K562 (cell line): ENCODE results near the gene FUZ. TPM values are rescaled to one million over a fixed set of nuclear protein-coding genes. Genes with fewer than 3 reads are reported as not detected.

Source experiments
- EWSR1 ChIP-seq: fragments of 450-650 bp; IDR thresholded peaks from 2 replicates; pipeline ENCODE4 v1.6.1; 2018; ENCODE audit warnings: borderline replicate concordance, mild to moderate bottlenecking, low read depth, moderate library complexity; ENCODE audit not compliant: partially characterized antibody
- HDAC3 ChIP-seq: fragments of 450-650 bp; IDR thresholded peaks from 2 replicates; pipeline ENCODE4 v1.6.1; 2018; ENCODE audit warnings: borderline replicate concordance, mild to moderate bottlenecking, moderate library complexity; ENCODE audit not compliant: partially characterized antibody
- HSF4 ChIP-seq: fragments of 250-450 bp; sonication (Bioruptor Pico); IDR thresholded peaks from 2 replicates; pipeline ENCODE4 v2.1.2; 2022; ENCODE audit warnings: mild to moderate bottlenecking, moderate library complexity, borderline replicate concordance
- ILK ChIP-seq: fragments of 450-650 bp; IDR thresholded peaks from 2 replicates; pipeline ENCODE4 v1.6.1; 2016; ENCODE audit warnings: missing genetic modification characterization, low read depth, mild to moderate bottlenecking, missing compliant biosample characterization, moderate library complexity, borderline replicate concordance
- NFRKB ChIP-seq: fragments of 450-650 bp; IDR thresholded peaks from 2 replicates; pipeline ENCODE4 v1.6.1; 2016; ENCODE audit warnings: low read depth
- NR2C1 ChIP-seq, 2 experiments: fragments of 450-650 bp; IDR thresholded peaks; 2 replicates each; pipeline ENCODE4 v1.6.1; 2017; ENCODE audit warnings: mild to moderate bottlenecking in 2 of 2, antibody characterized with exemption in 1 of 2, inconsistent platforms in 1 of 2, missing compliant biosample characterization in 1 of 2, missing genetic modification characterization in 1 of 2
- NRF1 ChIP-seq, 2 experiments: fragments of 450-650 bp; IDR thresholded peaks in 1 of 2; conservative IDR thresholded peaks in 1 of 2; 2 replicates each; pipeline ENCODE4 v1.6.1; 2014; ENCODE audit warnings: mild to moderate bottlenecking in 2 of 2
- PRMT5 ChIP-seq: sonication (generic); formaldehyde crosslinking; IDR thresholded peaks from 2 replicates; pipeline ENCODE4 v1.5.0; 2020; ENCODE audit warnings: missing genetic modification reagents
- PTTG1 ChIP-seq: fragments of 450-650 bp; IDR thresholded peaks from 2 replicates; pipeline ENCODE4 v1.6.1; 2016; ENCODE audit warnings: low read depth, mild to moderate bottlenecking, missing genetic modification characterization, missing compliant biosample characterization
- SMAD4 ChIP-seq: fragments of 250-450 bp; sonication (Bioruptor Pico); conservative IDR thresholded peaks from 2 replicates; pipeline ENCODE4 v1.8.0; 2021; ENCODE audit warnings: inconsistent platforms, mild to moderate bottlenecking, moderate library complexity
- STAG1 ChIP-seq: sonication (generic); formaldehyde crosslinking; IDR thresholded peaks from 2 replicates; pipeline ENCODE4 v1.5.0; 2020; ENCODE audit warnings: missing genetic modification reagents, borderline replicate concordance
- TAL1 ChIP-seq: fragments of 450-650 bp; IDR thresholded peaks from 2 replicates; pipeline ENCODE4 v1.6.1; 2016; ENCODE audit warnings: mild to moderate bottlenecking
- ZNF165 ChIP-seq: fragments of 250-450 bp; sonication (Bioruptor Pico); IDR thresholded peaks from 2 replicates; pipeline ENCODE4 v1.4.0; 2020; ENCODE audit warnings: borderline replicate concordance
- ZNF24 ChIP-seq: fragments of 450-650 bp; IDR thresholded peaks from 2 replicates; pipeline ENCODE4 v1.6.1; 2016
- ZNF830 ChIP-seq: fragments of 250-450 bp; sonication (Bioruptor Pico); IDR thresholded peaks from 2 replicates; pipeline ENCODE4 v1.5.0; 2021; ENCODE audit warnings: mild to moderate bottlenecking
- polyA plus RNA-seq, 8 experiments: library from polyadenylated mRNA; depleted of rRNA in 4 of 8; stranded (reverse) in 5 of 8; unstranded in 3 of 8; fragments of >200 nt; fragmentation: Nextera tagmentation in 2 of 8; fragmentation: Illumina TruSeq in 1 of 8; extraction: Ambion mirVana in 2 of 8; extraction: Trizol in 1 of 8; gene quantifications; 2 replicates each; pipeline versions ENCODE4 v1.2.1 to v1.2.3, GENCODE V29; 2011 to 2014; ENCODE audit warnings: inconsistent platforms in 1 of 8, missing spikeins in 1 of 8
- total RNA-seq, 7 experiments: library from RNA; depleted of rRNA in 6 of 7; stranded (reverse); fragments of >200 nt in 6 of 7; fragmentation: Illumina TruSeq in 2 of 7; extraction: Trizol in 2 of 7; gene quantifications; 2 replicates each; pipeline versions ENCODE4 v1.2.1 to v1.2.3, GENCODE V29; 2011 to 2021; ENCODE audit warnings: low replicate concordance in 1 of 7
- TF ChIP-seq, protein P1 (sequence below): sonication (generic); formaldehyde crosslinking; IDR thresholded peaks from 2 replicates; pipeline ENCODE4 v1.9.0; 2022; ENCODE audit warnings: mild to moderate bottlenecking, missing genetic modification reagents
- TF ChIP-seq, protein P2 (sequence below), 2 experiments: fragments of 450-650 bp in 1 of 2; sonication (generic) in 1 of 2; formaldehyde crosslinking in 1 of 2; IDR thresholded peaks in 1 of 2; conservative IDR thresholded peaks in 1 of 2; 2 replicates each; pipeline versions ENCODE4 v1.6.1 to v1.8.1; 2016 to 2023; ENCODE audit warnings: mild to moderate bottlenecking in 2 of 2, moderate library complexity in 2 of 2, inconsistent platforms in 1 of 2, missing genetic modification reagents in 1 of 2
- TF ChIP-seq, protein P3 (sequence below): fragments of 250-450 bp; sonication (Bioruptor Pico); IDR thresholded peaks from 2 replicates; pipeline ENCODE4 v1.8.0; 2022; ENCODE audit warnings: inconsistent platforms, mild to moderate bottlenecking, moderate library complexity, borderline replicate concordance
- TF ChIP-seq, protein P4 (sequence below): sonication (generic); formaldehyde crosslinking; IDR thresholded peaks from 2 replicates; pipeline ENCODE4 v1.8.0; 2023; ENCODE audit warnings: mild to moderate bottlenecking, missing genetic modification reagents

The FUZ gene
- total and polyA plus RNA-seq, 9 of the 15 experiments (the other 6 are each of a cell fraction or from before 2014, with no cell fraction given): 0.17 to 7.6 (median 3.6) TPM; not detected in 1

DNA sequence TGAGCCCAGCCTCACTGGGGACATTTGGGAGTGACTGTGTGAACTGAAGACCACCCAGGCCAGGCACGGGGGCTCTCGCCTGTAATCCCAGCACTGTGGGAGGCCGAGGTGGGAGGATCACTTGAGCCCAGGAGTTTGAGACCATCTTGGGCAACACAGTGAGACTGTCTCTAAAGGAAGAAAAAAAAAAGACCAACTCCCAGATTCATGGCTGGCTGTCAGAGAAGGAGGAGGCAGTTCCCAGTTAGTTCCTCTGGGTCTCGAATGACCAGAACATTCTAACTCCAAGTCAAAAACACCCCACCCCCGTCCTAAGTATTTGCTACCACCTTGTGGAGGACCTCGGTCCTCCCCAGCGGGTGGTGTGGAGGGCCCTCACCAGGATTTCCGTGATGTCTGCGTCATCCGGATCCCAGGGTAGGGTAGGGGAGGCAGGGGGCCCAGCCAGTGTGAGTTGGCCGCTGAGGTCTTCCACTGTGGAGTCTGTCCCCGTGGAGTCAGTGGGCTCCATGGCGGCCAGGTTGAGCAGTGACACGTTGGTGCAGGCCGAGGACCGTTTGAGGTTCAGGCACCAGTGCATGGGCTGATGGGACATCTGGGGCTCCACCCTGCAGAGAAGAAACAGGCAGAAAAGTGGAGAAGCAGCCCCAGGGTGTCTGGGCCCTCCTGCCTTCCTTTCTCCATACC lies 51.3 kb downstream of the FUZ start (continued):
- TF ChIP-seq ZNF165 (CRISPR knock-in tag): no peak
- peak; percentile 19 for TF ChIP-seq TAL1
- no peak for TF ChIP-seq ILK (tag)
- peak; percentile 12 to 23; a peak in 2 of 4 replicates for TF ChIP-seq NRF1 (conservative IDR thresholded peaks at IDR 0.05 in 1 of 2, IDR thresholded peaks at IDR 0.05 in 1 of 2)
- TF ChIP-seq ZNF24: no peak
- TF ChIP-seq HSF4 (CRISPR knock-in tag): no peak
- TF ChIP-seq, protein P1, sequence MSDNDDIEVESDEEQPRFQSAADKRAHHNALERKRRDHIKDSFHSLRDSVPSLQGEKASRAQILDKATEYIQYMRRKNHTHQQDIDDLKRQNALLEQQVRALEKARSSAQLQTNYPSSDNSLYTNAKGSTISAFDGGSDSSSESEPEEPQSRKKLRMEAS (CRISPR knock-in tag): peak; percentile 42; the same call in 1 of the 2 replicates
- peak; percentile 68 for TF ChIP-seq NFRKB
- TF ChIP-seq STAG1 (CRISPR knock-in tag): no peak
- 0 out of 2 replicates have a peak, but pooled peaks have one; percentile 53 for TF ChIP-seq SMAD4 (CRISPR knock-in tag)
- TF ChIP-seq PRMT5 (CRISPR knock-in tag): no peak
- TF ChIP-seq, protein P2, sequence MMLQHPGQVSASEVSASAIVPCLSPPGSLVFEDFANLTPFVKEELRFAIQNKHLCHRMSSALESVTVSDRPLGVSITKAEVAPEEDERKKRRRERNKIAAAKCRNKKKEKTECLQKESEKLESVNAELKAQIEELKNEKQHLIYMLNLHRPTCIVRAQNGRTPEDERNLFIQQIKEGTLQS (IDR thresholded peaks at IDR 0.05): peak; percentile 53; the same call in 1 of the 2 replicates
- TF ChIP-seq, protein P2 (CRISPR knock-in tag; conservative IDR thresholded peaks at IDR 0.05): no peak
- TF ChIP-seq, protein P3, sequence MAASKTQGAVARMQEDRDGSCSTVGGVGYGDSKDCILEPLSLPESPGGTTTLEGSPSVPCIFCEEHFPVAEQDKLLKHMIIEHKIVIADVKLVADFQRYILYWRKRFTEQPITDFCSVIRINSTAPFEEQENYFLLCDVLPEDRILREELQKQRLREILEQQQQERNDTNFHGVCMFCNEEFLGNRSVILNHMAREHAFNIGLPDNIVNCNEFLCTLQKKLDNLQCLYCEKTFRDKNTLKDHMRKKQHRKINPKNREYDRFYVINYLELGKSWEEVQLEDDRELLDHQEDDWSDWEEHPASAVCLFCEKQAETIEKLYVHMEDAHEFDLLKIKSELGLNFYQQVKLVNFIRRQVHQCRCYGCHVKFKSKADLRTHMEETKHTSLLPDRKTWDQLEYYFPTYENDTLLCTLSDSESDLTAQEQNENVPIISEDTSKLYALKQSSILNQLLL (CRISPR knock-in tag): no peak
- no peak for TF ChIP-seq HDAC3
- TF ChIP-seq, protein P4, sequence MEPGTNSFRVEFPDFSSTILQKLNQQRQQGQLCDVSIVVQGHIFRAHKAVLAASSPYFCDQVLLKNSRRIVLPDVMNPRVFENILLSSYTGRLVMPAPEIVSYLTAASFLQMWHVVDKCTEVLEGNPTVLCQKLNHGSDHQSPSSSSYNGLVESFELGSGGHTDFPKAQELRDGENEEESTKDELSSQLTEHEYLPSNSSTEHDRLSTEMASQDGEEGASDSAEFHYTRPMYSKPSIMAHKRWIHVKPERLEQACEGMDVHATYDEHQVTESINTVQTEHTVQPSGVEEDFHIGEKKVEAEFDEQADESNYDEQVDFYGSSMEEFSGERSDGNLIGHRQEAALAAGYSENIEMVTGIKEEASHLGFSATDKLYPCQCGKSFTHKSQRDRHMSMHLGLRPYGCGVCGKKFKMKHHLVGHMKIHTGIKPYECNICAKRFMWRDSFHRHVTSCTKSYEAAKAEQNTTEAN: no peak
- TF ChIP-seq PTTG1 (tag): no peak
- no peak for TF ChIP-seq ZNF830 (CRISPR knock-in tag)
- peak; percentile 41; the same call in 1 of the 2 replicates for TF ChIP-seq NR2C1 (IDR thresholded peaks at IDR 0.05)
- TF ChIP-seq NR2C1 (tag; IDR thresholded peaks at IDR 0.05): peak; percentile 73
- no peak for TF ChIP-seq EWSR1
